ENCODE results near the gene DYNC1LI2.

- TF ChIP-seq RAD21 (IDR thresholded peaks at IDR 0.05 in 1 of 2, conservative IDR thresholded peaks at IDR 0.05 in 1 of 2; ENCODE audit: low read depth in 2 of 2, low read length in 2 of 2) (no peak), RNF2 (IDR thresholded peaks at IDR 0.05; ENCODE audit: borderline replicate concordance, low read depth, low read length, missing control alignments, poor library complexity, severe bottlenecking) (no peak)
- TF ChIP-seq, protein P1, sequence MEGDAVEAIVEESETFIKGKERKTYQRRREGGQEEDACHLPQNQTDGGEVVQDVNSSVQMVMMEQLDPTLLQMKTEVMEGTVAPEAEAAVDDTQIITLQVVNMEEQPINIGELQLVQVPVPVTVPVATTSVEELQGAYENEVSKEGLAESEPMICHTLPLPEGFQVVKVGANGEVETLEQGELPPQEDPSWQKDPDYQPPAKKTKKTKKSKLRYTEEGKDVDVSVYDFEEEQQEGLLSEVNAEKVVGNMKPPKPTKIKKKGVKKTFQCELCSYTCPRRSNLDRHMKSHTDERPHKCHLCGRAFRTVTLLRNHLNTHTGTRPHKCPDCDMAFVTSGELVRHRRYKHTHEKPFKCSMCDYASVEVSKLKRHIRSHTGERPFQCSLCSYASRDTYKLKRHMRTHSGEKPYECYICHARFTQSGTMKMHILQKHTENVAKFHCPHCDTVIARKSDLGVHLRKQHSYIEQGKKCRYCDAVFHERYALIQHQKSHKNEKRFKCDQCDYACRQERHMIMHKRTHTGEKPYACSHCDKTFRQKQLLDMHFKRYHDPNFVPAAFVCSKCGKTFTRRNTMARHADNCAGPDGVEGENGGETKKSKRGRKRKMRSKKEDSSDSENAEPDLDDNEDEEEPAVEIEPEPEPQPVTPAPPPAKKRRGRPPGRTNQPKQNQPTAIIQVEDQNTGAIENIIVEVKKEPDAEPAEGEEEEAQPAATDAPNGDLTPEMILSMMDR (IDR thresholded peaks at IDR 0.05; ENCODE audit: control extremely low read depth in 1 of 3, insufficient read depth in 1 of 3, low read depth in 1 of 3, low read length in 3 of 3) = no peak
Observed at GRCh38 chr16:66752958-66753357, 1.5 kb upstream of the DYNC1LI2 start.
